ENCODE measurements around the gene ARRB2. TPM values are rescaled to one million over a fixed set of nuclear protein-coding genes. Genes with fewer than 3 reads are reported as not detected.

ARRB2 gene
- total and polyA plus RNA-seq, 2 of the 8 experiments (the other 6 are each of a cell fraction or from before 2014, with no cell fraction given), result 72.4 to 101 TPM

GRCh38 chr17:4708436-4708835 lies 2.0 kb upstream of the ARRB2 start:
- ChIA-PET CTCF (ENCODE audit: partially characterized antibody) (interaction anchor here (0.5 to 1.6 kb wide), 6 partner anchors 18 to 351 kb away, joined by 3 to 9 read pairs (median 4); no protein-coding TSS in a partner anchor), POLR2A (ENCODE audit: partially characterized antibody) (interaction anchor here (0.7 to 2.5 kb wide), 23 partner anchors 11 to 201 kb away, joined by 3 to 14 read pairs (median 4); partner anchors contain the start of genes CHRNE, GLTPD2, MINK1 and MYBBP1A)
- peaks cover 6% of the 10 kb centered on the region for H3K23me2 ChIP-seq (ENCODE audit: low read depth, low read length)
- no peak overlapping the region for H2BK12ac ChIP-seq (ENCODE audit: low read depth, low read length)
- peak in 1 of 2 experiments; percentile 64 for DNase-seq (ENCODE audit: low read depth in 1 of 2, low spot score in 2 of 2)
- H3K4me1 ChIP-seq (replicated peaks in 1 of 4; ENCODE audit: control insufficient read depth in 3 of 4, insufficient read depth in 4 of 4, low read length in 3 of 4), result peaks cover 6 to 18% (median 10%) of the 10 kb centered on the region in 4 experiments
- H2BK15ac ChIP-seq (ENCODE audit: low read length), result no peak overlapping the region
- WGBS, 2 experiments (ENCODE audit: extremely low coverage in 1 of 2, insufficient coverage in 1 of 2, insufficient read length in 1 of 2, insufficient replicate concordance in 2 of 2, low coverage in 1 of 2, low lambda C conversion rate in 2 of 2, missing lambda C conversion rate in 1 of 2), result 77% methylated on average over 8 of the region's 8 CpGs; no CpG with 5 or more reads in 1 of the 2 experiments
- H3K56ac ChIP-seq (replicated peaks; ENCODE audit: insufficient read length, low read depth, low read length), result no peak overlapping the region
- no peaks in the 10 kb centered on the region for H3K27me3 ChIP-seq (replicated peaks in 1 of 4; ENCODE audit: control insufficient read depth in 3 of 4, extremely low read depth in 1 of 4, insufficient read depth in 3 of 4, low read length in 3 of 4)
- H3K9me3 ChIP-seq (ENCODE audit: insufficient read depth in 2 of 2, low read depth in 1 of 2, low read length in 1 of 2), result 0 out of 4 replicates have a peak, but pooled peaks cover 0 to 3% of the 10 kb centered on the region in 2 experiments
- H2BK120ac ChIP-seq (replicated peaks; ENCODE audit: low read depth, low read length), result no peak overlapping the region
- H2AFZ ChIP-seq (ENCODE audit: low read length), result no peak overlapping the region
- H2BK5ac ChIP-seq (ENCODE audit: low read depth, low read length), result no peak overlapping the region
- no peak overlapping the region for H3K27ac ChIP-seq (ENCODE audit: low read depth, low read length)
- peaks cover 3 to 20% of the 10 kb centered on the region in 2 experiments for H3K79me2 ChIP-seq (ENCODE audit: control insufficient read depth in 1 of 2, insufficient read depth in 2 of 2, low read length in 2 of 2)
- no peak overlapping the region for H3K9ac ChIP-seq (replicated peaks in 1 of 4; ENCODE audit: extremely low read depth in 1 of 4, low read depth in 3 of 4, low read length in 3 of 4)
- no peak overlapping the region for H2BK20ac ChIP-seq (ENCODE audit: low read length)
- H3K14ac ChIP-seq (ENCODE audit: insufficient read length), result no peak overlapping the region
- H4K20me1 ChIP-seq (replicated peaks in 1 of 2; ENCODE audit: control insufficient read depth in 1 of 2, insufficient read depth in 2 of 2, low read length in 2 of 2), result peaks cover 0 to 6% of the 10 kb centered on the region in 2 experiments
- no peak overlapping the region for H4K91ac ChIP-seq (replicated peaks; ENCODE audit: insufficient read length, low read length)
- H4K5ac ChIP-seq (ENCODE audit: insufficient read length, low read depth, low read length), result no peak overlapping the region
- H4K8ac ChIP-seq (ENCODE audit: extremely low read depth, insufficient read depth, low read length), result no peak overlapping the region; the same call in 1 of the 2 replicates
- peaks cover 7% of the 10 kb centered on the region; the same call in 1 of the 2 replicates for H3K79me1 ChIP-seq (ENCODE audit: low read depth, low read length)
- H3K4me3 ChIP-seq (ENCODE audit: extremely low read depth in 1 of 4, insufficient read depth in 2 of 4, low read depth in 3 of 4, low read length in 4 of 4), result no peak overlapping the region
- no peaks in the 10 kb centered on the region for H3K36me3 ChIP-seq (ENCODE audit: control insufficient read depth in 2 of 4, insufficient read depth in 4 of 4, low read length in 3 of 4)
- H3K4ac ChIP-seq (replicated peaks; ENCODE audit: insufficient read length, low read depth, low read length), result no peak overlapping the region
- no peak overlapping the region for H3K23ac ChIP-seq (ENCODE audit: insufficient read length)
- H3K4me2 ChIP-seq (ENCODE audit: insufficient read depth in 1 of 2, low read depth in 2 of 2, low read length in 2 of 2), result peak overlapping the region in 1 of 2 experiments; percentile 76; a peak in 1 of 4 replicates
- H3K18ac ChIP-seq (ENCODE audit: extremely low read depth, low read length), result no peak overlapping the region
- FAIRE-seq, result no peak
- no peak overlapping the region for H2AK5ac ChIP-seq (ENCODE audit: low read depth, low read length)
- TF ChIP-seq USF2 (IDR thresholded peaks at IDR 0.05; ENCODE audit: low read length) (no peak), TAF7 (optimal IDR thresholded peaks at IDR 0.05; ENCODE audit: borderline replicate concordance, low read depth, low read length) (no peak), SP1 (IDR thresholded peaks at IDR 0.05; ENCODE audit: low read depth, low read length) (peak; percentile 82), GABPA (IDR thresholded peaks at IDR 0.05; ENCODE audit: borderline replicate concordance, insufficient read depth, low read length) (no peak), CHD1 (IDR thresholded peaks at IDR 0.05; ENCODE audit: low read depth, low read length) (no peak), POLR2A (IDR thresholded peaks at IDR 0.05; ENCODE audit: control extremely low read depth in 1 of 2, low read depth in 2 of 2, low read length in 2 of 2) (peak; percentile 70 to 88), EGR1 (IDR thresholded peaks at IDR 0.05; ENCODE audit: borderline replicate concordance, low read depth, low read length) (no peak), CTCF (IDR thresholded peaks at IDR 0.05; ENCODE audit: control extremely low read depth in 1 of 3, insufficient read depth in 1 of 3, low read depth in 1 of 3, low read length in 3 of 3) (no peak), YY1 (IDR thresholded peaks at IDR 0.05; ENCODE audit: low read depth, low read length) (no peak), BRCA1 (IDR thresholded peaks at IDR 0.05; ENCODE audit: low read depth, low read length) (no peak), KDM5A (IDR thresholded peaks at IDR 0.05; ENCODE audit: low read length) (no peak)

All from H1 (cell line).